PC-9 (cell line): ENCODE data around the gene MOV10. TPM values are rescaled to one million over a fixed set of nuclear protein-coding genes. Genes with fewer than 3 reads are reported as not detected.
"Not testable (repeated sequence)": the region's sequence is repeated elsewhere in the genome, so short reads cannot be mapped to it uniquely, and the experiment has no call there.

Source experiments
- BruUV-seq: library from RNA; stranded (reverse); fragments of 400-500 nt; replicated peaks from 2 replicates; lab custom pipeline; 2021; lab: Mats Ljungman, UMichigan
- CTCF ChIA-PET: fragments of 300-600 bp; sonication (Branson Sonifier 250); formaldehyde crosslinking; loops from one replicate; lab custom pipeline; 2022; ENCODE audit warnings: antibody characterized with exemption; lab: Charles Lee
- POLR2A ChIA-PET: fragments of 300-600 bp; sonication (Branson Sonifier 250); formaldehyde crosslinking; loops from one replicate; lab custom pipeline; 2022; ENCODE audit warnings: antibody characterized with exemption; ENCODE audit not compliant: unreplicated experiment; lab: Charles Lee
- DNase-seq, 2 experiments: peaks; one replicate each; pipeline versions ENCODE4 v3.0.0 to v3.0.0-alpha.2; 2015 to 2022; ENCODE audit warnings: mixed read lengths in 1 of 2
- H2AFZ ChIP-seq: fragments of 200-600 bp; sonication (generic); 2 replicates; pipeline ENCODE4 v1.8.1; 2017; ENCODE audit warnings: antibody characterized with exemption
- H3F3A ChIP-seq: fragments of 200-600 bp; sonication (generic); 2 replicates; pipeline ENCODE4 v1.8.1; 2017; ENCODE audit warnings: antibody characterized with exemption, mild to moderate bottlenecking, low read depth; ENCODE audit not compliant: insufficient read depth
- H3K27ac ChIP-seq: fragments of 200-600 bp; sonication (generic); 2 replicates; pipeline ENCODE4 v1.6.1; 2016; ENCODE audit warnings: mixed run types
- H3K27me3 ChIP-seq: fragments of 200-600 bp; sonication (generic); 2 replicates; pipeline ENCODE4 v1.6.1; 2016; ENCODE audit warnings: low read depth, mixed run types; ENCODE audit not compliant: insufficient read depth
- H3K36me3 ChIP-seq: fragments of 200-600 bp; sonication (generic); 2 replicates; pipeline ENCODE4 v1.6.1; 2016; ENCODE audit warnings: low read depth, mixed run types
- H3K4me1 ChIP-seq: fragments of 200-600 bp; sonication (generic); replicated peaks from 2 replicates; pipeline ENCODE4 v1.6.1; 2016; ENCODE audit warnings: mixed run types; ENCODE audit not compliant: insufficient read depth
- H3K4me2 ChIP-seq: fragments of 200-600 bp; sonication (generic); 2 replicates; pipeline ENCODE4 v1.6.1; 2017; ENCODE audit warnings: mixed run types
- H3K4me3 ChIP-seq: fragments of 200-600 bp; sonication (generic); 2 replicates; pipeline ENCODE4 v1.6.1; 2016; ENCODE audit warnings: mixed run types
- H3K79me2 ChIP-seq: fragments of 200-600 bp; sonication (generic); 2 replicates; pipeline ENCODE4 v1.6.1; 2017; ENCODE audit warnings: low read depth, mixed run types
- H3K9me2 ChIP-seq: fragments of 200-600 bp; sonication (generic); 2 replicates; pipeline ENCODE4 v1.8.1; 2017; ENCODE audit warnings: mild to moderate bottlenecking; ENCODE audit not compliant: insufficient read depth
- H3K9me3 ChIP-seq: fragments of 200-600 bp; sonication (generic); 2 replicates; pipeline ENCODE4 v1.8.1; 2016; ENCODE audit warnings: low read depth; ENCODE audit not compliant: insufficient read depth
- H4K20me1 ChIP-seq: fragments of 200-600 bp; sonication (generic); 2 replicates; pipeline ENCODE4 v1.8.1; 2017; ENCODE audit not compliant: insufficient read depth
- EZH2 ChIP-seq: fragments of 200-600 bp; sonication (generic); IDR thresholded peaks from 2 replicates; pipeline ENCODE4 v1.8.0; 2017; ENCODE audit warnings: antibody characterized with exemption, low read depth
- intact Hi-C: fragments of 100-400 bp; cut with micrococcal nuclease; formaldehyde crosslinking; loops from one replicate; pipeline ENCODE4 v1.10.0; 2022; ENCODE audit not compliant: unreplicated experiment
- total RNA-seq: library from RNA; stranded (reverse); gene quantifications from 2 replicates; pipeline ENCODE4 v1.2.3, GENCODE V29; 2021
- TF ChIP-seq, protein P1 (sequence below): fragments of 200-600 bp; sonication (generic); conservative IDR thresholded peaks from 2 replicates; pipeline ENCODE4 v1.6.1; 2017; ENCODE audit warnings: mixed run types, antibody characterized with exemption, mild to moderate bottlenecking, moderate library complexity

Gene MOV10
- total RNA-seq, 1 experiment from 2014 or later, result 73.7 TPM

DNA sequence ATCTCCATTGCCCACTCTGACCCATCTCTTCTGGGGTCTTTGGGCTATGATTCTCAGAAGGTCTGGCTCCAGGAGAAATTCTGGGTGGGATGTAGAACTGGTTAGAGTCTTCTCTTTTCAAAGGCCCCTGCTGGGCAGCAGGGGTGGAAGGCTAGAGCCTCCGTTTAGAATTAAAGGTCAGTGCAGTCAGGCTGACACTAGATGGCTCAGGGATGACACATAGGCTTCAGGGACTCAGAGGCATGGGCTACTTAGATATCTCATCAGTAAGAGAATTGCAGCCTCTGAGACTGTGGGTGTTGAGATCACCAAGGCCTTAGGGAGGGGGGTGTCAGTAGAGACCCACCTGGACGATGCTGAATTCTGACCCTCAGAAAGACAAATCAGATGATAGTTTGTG lies 53.3 kb downstream of the MOV10 start:
- Histone ChIP-seq H3K36me3 (no peaks in the 10 kb centered on the region), H3K27me3 (no peaks in the 10 kb centered on the region), H3K4me3 (no peak overlapping the region), H4K20me1 (no peaks in the 10 kb centered on the region), H3K27ac (no peak overlapping the region), H3K9me2 (no peaks in the 10 kb centered on the region), H3F3A (no peaks in the 10 kb centered on the region), H3K4me1 (no peaks in the 10 kb centered on the region), H2AFZ (no peak overlapping the region), H3K9me3 (no peaks in the 10 kb centered on the region), H3K79me2 (no peaks in the 10 kb centered on the region), H3K4me2 (no peak overlapping the region)
- no peak for DNase-seq
- no TSS peak for BruUV-seq
- TF ChIP-seq, protein P1, sequence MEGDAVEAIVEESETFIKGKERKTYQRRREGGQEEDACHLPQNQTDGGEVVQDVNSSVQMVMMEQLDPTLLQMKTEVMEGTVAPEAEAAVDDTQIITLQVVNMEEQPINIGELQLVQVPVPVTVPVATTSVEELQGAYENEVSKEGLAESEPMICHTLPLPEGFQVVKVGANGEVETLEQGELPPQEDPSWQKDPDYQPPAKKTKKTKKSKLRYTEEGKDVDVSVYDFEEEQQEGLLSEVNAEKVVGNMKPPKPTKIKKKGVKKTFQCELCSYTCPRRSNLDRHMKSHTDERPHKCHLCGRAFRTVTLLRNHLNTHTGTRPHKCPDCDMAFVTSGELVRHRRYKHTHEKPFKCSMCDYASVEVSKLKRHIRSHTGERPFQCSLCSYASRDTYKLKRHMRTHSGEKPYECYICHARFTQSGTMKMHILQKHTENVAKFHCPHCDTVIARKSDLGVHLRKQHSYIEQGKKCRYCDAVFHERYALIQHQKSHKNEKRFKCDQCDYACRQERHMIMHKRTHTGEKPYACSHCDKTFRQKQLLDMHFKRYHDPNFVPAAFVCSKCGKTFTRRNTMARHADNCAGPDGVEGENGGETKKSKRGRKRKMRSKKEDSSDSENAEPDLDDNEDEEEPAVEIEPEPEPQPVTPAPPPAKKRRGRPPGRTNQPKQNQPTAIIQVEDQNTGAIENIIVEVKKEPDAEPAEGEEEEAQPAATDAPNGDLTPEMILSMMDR, result no peak; the same call in 1 of the 2 replicates
- no peak for TF ChIP-seq EZH2
- ChIA-PET POLR2A (no interaction called here), CTCF (no interaction called here)
- intact Hi-C loops, result no loop called here

DNA sequence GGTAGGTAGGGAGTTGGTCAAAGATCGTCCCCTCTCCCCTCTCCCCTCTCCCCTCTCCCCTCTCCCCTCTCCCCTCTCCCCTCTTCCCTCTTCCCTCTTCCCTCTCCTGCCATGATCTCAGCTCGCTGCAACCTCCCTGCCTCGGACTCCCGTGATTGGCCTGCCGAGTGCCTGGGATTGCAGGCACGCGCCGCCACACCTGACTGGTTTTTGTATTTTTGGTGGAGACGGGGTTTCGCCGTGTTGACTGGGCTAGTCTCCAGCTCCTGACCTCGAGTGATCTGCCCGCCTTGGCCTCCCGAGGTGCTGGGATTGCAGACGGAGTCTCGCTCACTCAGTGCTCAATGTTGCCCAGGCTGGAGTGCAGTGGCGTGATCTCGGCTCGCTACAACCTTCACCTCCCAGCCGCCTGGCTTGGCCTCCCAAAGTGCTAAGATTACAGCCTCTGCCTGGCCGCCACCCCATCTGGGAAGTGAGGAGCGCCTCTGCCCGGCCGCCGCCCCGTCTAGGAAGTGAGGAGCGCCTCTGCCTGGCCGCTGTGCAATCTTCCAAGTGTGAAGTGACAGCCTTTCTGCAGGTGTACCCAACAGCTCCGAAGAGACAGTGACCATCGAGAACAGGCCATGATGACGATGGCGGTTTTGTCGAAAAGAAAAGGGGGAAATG lies 54.0 kb downstream of the MOV10 start:
- DNase-seq, H3K4me1 ChIP-seq, H3K36me3 ChIP-seq, H4K20me1 ChIP-seq, CTCF ChIA-PET, H3K27ac ChIP-seq, BruUV-seq, H3K79me2 ChIP-seq, H3K9me3 ChIP-seq, H3K27me3 ChIP-seq, H3K9me2 ChIP-seq, H3F3A ChIP-seq, POLR2A ChIA-PET, H2AFZ ChIP-seq, H3K4me2 ChIP-seq, intact Hi-C loops, H3K4me3 ChIP-seq: not testable (repeated sequence)

DNA sequence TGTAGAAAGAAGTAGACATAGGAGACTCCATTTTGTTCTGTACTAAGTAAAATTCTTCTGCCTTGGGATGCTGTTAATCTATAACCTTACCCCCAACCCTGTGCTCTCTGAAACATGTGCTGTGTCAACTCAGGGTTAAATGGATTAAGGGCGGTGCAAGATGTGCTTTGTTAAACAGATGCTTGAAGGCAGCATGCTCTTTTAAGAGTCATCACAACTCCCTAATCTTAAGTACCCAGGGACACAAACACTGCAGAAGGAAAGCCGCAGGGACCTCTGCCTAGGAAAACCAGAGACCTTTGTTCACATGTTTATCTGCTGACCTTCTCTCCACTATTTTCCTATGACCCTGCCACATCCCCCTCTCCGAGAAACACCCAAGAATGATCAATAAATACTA lies 54.6 kb downstream of the MOV10 start:
- H4K20me1 ChIP-seq, DNase-seq, H3K27me3 ChIP-seq, CTCF ChIA-PET, H3K4me1 ChIP-seq, H3K4me2 ChIP-seq, H3K4me3 ChIP-seq, H3F3A ChIP-seq, POLR2A ChIA-PET, BruUV-seq, H2AFZ ChIP-seq, H3K27ac ChIP-seq, H3K9me2 ChIP-seq, H3K79me2 ChIP-seq, H3K36me3 ChIP-seq, intact Hi-C loops, H3K9me3 ChIP-seq: not testable (repeated sequence)

DNA sequence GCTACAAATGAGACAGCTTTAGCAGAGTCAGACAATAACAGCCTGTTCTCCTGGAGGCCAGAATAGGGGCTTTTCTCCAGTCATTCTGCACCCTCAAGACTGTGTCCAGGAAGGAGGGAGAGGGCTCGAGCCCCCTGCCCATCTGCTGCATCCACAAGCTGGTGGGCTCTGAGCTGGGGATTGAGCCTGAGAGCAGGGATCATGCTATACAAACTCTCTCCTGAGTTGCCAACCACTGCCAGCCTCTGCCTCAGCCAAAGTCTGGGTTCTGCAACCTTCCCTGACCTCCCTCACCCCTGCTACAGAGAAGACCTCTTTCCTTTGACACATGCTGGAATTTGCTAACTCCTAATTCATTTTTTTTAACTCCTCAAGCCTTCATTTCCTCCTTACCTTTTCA lies 55.5 kb downstream of the MOV10 start:
- no peaks in the 10 kb centered on the region for H4K20me1 ChIP-seq
- no peak overlapping the region for H3K4me3 ChIP-seq
- CTCF ChIA-PET, result interaction anchor here (0.6 kb wide), 1 partner anchor 359 kb away, joined by 11 read pairs; no protein-coding TSS in a partner anchor
- H3K27ac ChIP-seq, result no peak overlapping the region
- POLR2A ChIA-PET, result no interaction called here
- H3K79me2 ChIP-seq, result no peaks in the 10 kb centered on the region
- no TSS peak for BruUV-seq
- intact Hi-C loops, result no loop called here
- H3F3A ChIP-seq, result no peaks in the 10 kb centered on the region
- no peak for TF ChIP-seq EZH2
- TF ChIP-seq, protein P1, result no peak
- H3K36me3 ChIP-seq, result no peaks in the 10 kb centered on the region
- no peak overlapping the region for H2AFZ ChIP-seq
- no peaks in the 10 kb centered on the region for H3K4me1 ChIP-seq
- H3K27me3 ChIP-seq, result no peaks in the 10 kb centered on the region
- H3K4me2 ChIP-seq, result no peak overlapping the region
- H3K9me2 ChIP-seq, result no peaks in the 10 kb centered on the region
- no peaks in the 10 kb centered on the region for H3K9me3 ChIP-seq
- DNase-seq, result no peak
